Mesenchymal stem cell (in vitro differentiated cells and primary cell): ENCODE data around the gene RPL31.

ENCODE experiments used
- DNase-seq: peaks from one replicate; pipeline ENCODE4 v3.0.0-alpha.2; 2013
- H2AFZ ChIP-seq: one replicate; pipeline ENCODE4 v1.6.1; 2013; ENCODE audit warnings: low read depth, mild to moderate bottlenecking, control low read depth, inconsistent platforms, low read length, moderate library complexity
- H2AK5ac ChIP-seq: 2 replicates; pipeline ENCODE4 v1.6.1; 2013; ENCODE audit warnings: low read length, moderate library complexity, mild to moderate bottlenecking, inconsistent platforms; ENCODE audit not compliant: severe bottlenecking
- H2BK120ac ChIP-seq: one replicate; pipeline ENCODE4 v1.6.1; 2013; ENCODE audit warnings: low read depth, mild to moderate bottlenecking, inconsistent platforms, low read length, moderate library complexity
- H2BK12ac ChIP-seq, 2 experiments: one replicate each; pipeline ENCODE4 v1.6.1; 2013; ENCODE audit warnings: inconsistent platforms in 2 of 2, low read length in 2 of 2, mild to moderate bottlenecking in 2 of 2, moderate library complexity in 2 of 2, control low read depth in 1 of 2
- H2BK15ac ChIP-seq: one replicate; pipeline ENCODE4 v1.6.1; 2013; ENCODE audit warnings: mild to moderate bottlenecking, low read depth, inconsistent platforms; ENCODE audit not compliant: poor library complexity, severe bottlenecking
- H2BK5ac ChIP-seq: 2 replicates; pipeline ENCODE4 v1.6.1; 2013; ENCODE audit warnings: low read depth, mild to moderate bottlenecking, low read length, control low read depth, inconsistent platforms; ENCODE audit not compliant: poor library complexity, severe bottlenecking
- H3K14ac ChIP-seq, 2 experiments: one replicate each; pipeline ENCODE4 v1.6.1; 2013; ENCODE audit warnings: inconsistent platforms in 2 of 2, low read length in 2 of 2, control low read depth in 1 of 2, mild to moderate bottlenecking in 1 of 2, moderate library complexity in 1 of 2
- H3K18ac ChIP-seq, 2 experiments: one replicate each; pipeline ENCODE4 v1.6.1; 2013; ENCODE audit warnings: inconsistent platforms in 2 of 2, low read length in 2 of 2, control low read depth in 1 of 2, low read depth in 1 of 2, mild to moderate bottlenecking in 1 of 2
- H3K23ac ChIP-seq, 2 experiments: one replicate each; pipeline ENCODE4 v1.6.1; 2013; ENCODE audit warnings: inconsistent platforms in 2 of 2, low read length in 2 of 2, mild to moderate bottlenecking in 2 of 2, moderate library complexity in 2 of 2, control low read depth in 1 of 2
- H3K27ac ChIP-seq: 2 replicates; pipeline ENCODE4 v1.5.1; 2013; ENCODE audit warnings: mild to moderate bottlenecking, moderate library complexity, low read length, control low read depth, inconsistent platforms; ENCODE audit not compliant: poor library complexity, severe bottlenecking
- H3K27me3 ChIP-seq, 2 experiments: 2 replicates each; pipeline versions ENCODE4 v1.6.1 to v1.7.0; 2013; ENCODE audit warnings: low read length in 2 of 2, mild to moderate bottlenecking in 2 of 2, moderate library complexity in 2 of 2, control low read depth in 1 of 2, inconsistent platforms in 1 of 2; ENCODE audit not compliant: control insufficient read depth in 1 of 2, insufficient read depth in 1 of 2
- H3K36me3 ChIP-seq, 2 experiments: 2 replicates each; pipeline versions ENCODE4 v1.6.1 to v1.7.0; 2013; ENCODE audit warnings: low read length in 2 of 2, control low read depth in 1 of 2, inconsistent platforms in 1 of 2, low read depth in 1 of 2, mild to moderate bottlenecking in 1 of 2; ENCODE audit not compliant: insufficient read depth in 2 of 2, control insufficient read depth in 1 of 2
- H3K4ac ChIP-seq, 2 experiments: one replicate each; pipeline ENCODE4 v1.6.1; 2013; ENCODE audit warnings: inconsistent platforms in 2 of 2, low read length in 2 of 2, mild to moderate bottlenecking in 2 of 2, moderate library complexity in 2 of 2, control low read depth in 1 of 2, low read depth in 1 of 2
- H3K4me1 ChIP-seq: 2 replicates; pipeline ENCODE4 v1.6.1; 2013; ENCODE audit warnings: low read depth, low read length, control low read depth; ENCODE audit not compliant: control insufficient read depth, insufficient read depth
- H3K4me2 ChIP-seq: 2 replicates; pipeline ENCODE4 v1.6.1; 2013; ENCODE audit warnings: low read length, mild to moderate bottlenecking, inconsistent platforms; ENCODE audit not compliant: poor library complexity, severe bottlenecking
- H3K4me3 ChIP-seq, 2 experiments: 2 replicates each; pipeline versions ENCODE4 v1.5.1 to v1.7.0; 2013; ENCODE audit warnings: low read length in 2 of 2, mild to moderate bottlenecking in 2 of 2, control low read depth in 1 of 2, low read depth in 1 of 2; ENCODE audit not compliant: insufficient read depth in 1 of 2
- H3K79me1 ChIP-seq: replicated peaks from 2 replicates; pipeline ENCODE4 v1.6.1; 2013; ENCODE audit warnings: mild to moderate bottlenecking, control low read depth, low read length, inconsistent platforms; ENCODE audit not compliant: poor library complexity, severe bottlenecking
- H3K9ac ChIP-seq: 2 replicates; pipeline ENCODE4 v1.7.0; 2013; ENCODE audit warnings: mild to moderate bottlenecking, low read length, moderate library complexity
- H3K9me3 ChIP-seq: 2 replicates; pipeline ENCODE4 v1.7.0; 2013; ENCODE audit warnings: mild to moderate bottlenecking, low read length; ENCODE audit not compliant: control insufficient read depth
- H4K8ac ChIP-seq: one replicate; pipeline ENCODE4 v1.6.1; 2013; ENCODE audit warnings: inconsistent platforms, mild to moderate bottlenecking, low read length, moderate library complexity
- H4K91ac ChIP-seq: one replicate; pipeline ENCODE4 v1.6.1; 2013; ENCODE audit warnings: mild to moderate bottlenecking, low read length, inconsistent platforms
- WGBS: methylation state at CpG from one replicate; pipeline ENCODE4 v1.1.7; 2013; ENCODE audit warnings: mixed read lengths; 5-methylcytosine and 5-hydroxymethylcytosine counted together

The RPL31 gene

GRCh38 chr2:100978582-100979191, 23.4 kb upstream of the RPL31 start:
- Histone ChIP-seq H3K4ac (no peak overlapping the region), H3K9me3 (no peaks in the 10 kb centered on the region), H3K36me3 (peaks cover 2 to 49% of the 10 kb centered on the region in 2 experiments), H2BK12ac (peak overlapping the region in 1 of 2 experiments; percentile 68), H4K91ac (no peak overlapping the region), H3K79me1 (no peaks in the 10 kb centered on the region), H3K4me2 (no peak overlapping the region), H4K8ac (no peak overlapping the region), H3K23ac (peak overlapping the region in 1 of 2 experiments; percentile 29), H3K27ac (no peak overlapping the region), H3K14ac (peak overlapping the region in 1 of 2 experiments; percentile 32), H2BK15ac (no peak overlapping the region), H3K9ac (no peak overlapping the region), H2AFZ (no peak overlapping the region), H3K4me1 (peaks cover 19% of the 10 kb centered on the region), H3K4me3 (no peak overlapping the region), H3K27me3 (peaks cover 0 to 3% of the 10 kb centered on the region in 2 experiments), H2AK5ac (no peak overlapping the region), H3K18ac (peak overlapping the region in 1 of 2 experiments; percentile 72), H2BK5ac (no peak overlapping the region), H2BK120ac (no peak overlapping the region)
- peak; percentile 34 for DNase-seq
- 80% methylated on average over 16 of the region's 16 CpGs for WGBS

DNA sequence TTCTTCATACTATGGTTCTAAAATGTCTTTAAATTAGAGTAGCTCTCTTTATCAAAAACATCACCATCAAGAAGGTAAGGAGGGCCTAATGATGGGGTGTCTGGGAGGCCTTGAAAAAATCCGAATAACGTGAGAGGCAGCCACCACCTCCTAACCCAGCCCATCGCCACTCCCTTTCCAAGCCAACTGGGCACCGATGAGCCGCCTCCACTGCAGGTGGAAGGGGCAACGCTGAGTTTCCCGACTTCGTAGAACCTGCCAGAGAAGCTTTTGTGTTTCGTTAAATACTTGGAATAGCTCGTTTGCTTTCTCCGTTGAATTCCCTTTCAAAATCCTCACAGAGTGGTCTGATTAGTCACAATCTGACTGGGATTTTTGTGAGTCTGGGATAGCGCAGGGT, 22.0 kb upstream of the RPL31 start:
- Histone ChIP-seq H3K27ac (no peak overlapping the region), H4K8ac (no peak overlapping the region), H2AFZ (no peak overlapping the region), H2BK12ac (no peak overlapping the region), H3K4me2 (no peak overlapping the region), H3K9me3 (no peaks in the 10 kb centered on the region), H2BK15ac (no peak overlapping the region), H2BK120ac (no peak overlapping the region), H3K27me3 (peaks cover 0 to 3% of the 10 kb centered on the region in 2 experiments), H3K14ac (no peak overlapping the region), H3K9ac (no peak overlapping the region), H4K91ac (no peak overlapping the region), H2BK5ac (no peak overlapping the region), H3K79me1 (no peaks in the 10 kb centered on the region), H3K36me3 (peaks cover 2 to 42% of the 10 kb centered on the region in 2 experiments), H3K4ac (no peak overlapping the region), H3K4me1 (peaks cover 20% of the 10 kb centered on the region), H3K4me3 (no peak overlapping the region), H3K18ac (no peak overlapping the region), H3K23ac (no peak overlapping the region), H2AK5ac (no peak overlapping the region)
- no peak for DNase-seq
- WGBS, result 91% methylated on average over 12 of the region's 12 CpGs

GRCh38 chr2:100981011-100981410, 21.1 kb upstream of the RPL31 start:
- H2AFZ ChIP-seq, result no peak overlapping the region
- no peak overlapping the region for H2AK5ac ChIP-seq
- no peak overlapping the region for H3K4ac ChIP-seq
- H3K79me1 ChIP-seq, result no peaks in the 10 kb centered on the region
- H2BK5ac ChIP-seq, result no peak overlapping the region
- H4K8ac ChIP-seq, result no peak overlapping the region
- peak overlapping the region; percentile 55 for H2BK120ac ChIP-seq
- H2BK15ac ChIP-seq, result no peak overlapping the region
- no peak overlapping the region for H4K91ac ChIP-seq
- DNase-seq, result no peak
- no peak overlapping the region for H3K4me2 ChIP-seq
- 15% methylated on average over 2 of the region's 2 CpGs for WGBS
- H3K27me3 ChIP-seq, result peaks cover 0 to 3% of the 10 kb centered on the region in 2 experiments
- H2BK12ac ChIP-seq, result no peak overlapping the region
- H3K14ac ChIP-seq, result no peak overlapping the region
- H3K18ac ChIP-seq, result peak overlapping the region in 1 of 2 experiments; percentile 29
- no peak overlapping the region for H3K4me3 ChIP-seq
- H3K27ac ChIP-seq, result no peak overlapping the region
- peaks cover 20% of the 10 kb centered on the region for H3K4me1 ChIP-seq
- H3K23ac ChIP-seq, result no peak overlapping the region
- no peaks in the 10 kb centered on the region for H3K9me3 ChIP-seq
- H3K36me3 ChIP-seq, result peaks cover 2 to 33% of the 10 kb centered on the region in 2 experiments
- H3K9ac ChIP-seq, result no peak overlapping the region

GRCh38 chr2:100982431-100982861, 19.6 kb upstream of the RPL31 start:
- 90% methylated on average over 8 of the region's 8 CpGs for WGBS

More at GRCh38 chr2:100982431-100982861, 19.6 kb upstream of the RPL31 start:
- Histone ChIP-seq H3K18ac (no peak overlapping the region), H3K4me3 (no peak overlapping the region), H2BK12ac (no peak overlapping the region), H3K36me3 (peaks cover 2 to 23% of the 10 kb centered on the region in 2 experiments), H3K27me3 (peaks cover 0 to 3% of the 10 kb centered on the region in 2 experiments), H3K4me1 (peaks cover 9% of the 10 kb centered on the region), H4K91ac (no peak overlapping the region), H3K23ac (no peak overlapping the region), H2BK5ac (no peak overlapping the region), H3K4ac (no peak overlapping the region), H2AFZ (no peak overlapping the region), H3K9ac (no peak overlapping the region), H2BK120ac (no peak overlapping the region), H3K9me3 (no peaks in the 10 kb centered on the region), H2BK15ac (no peak overlapping the region), H2AK5ac (no peak overlapping the region), H3K79me1 (no peaks in the 10 kb centered on the region), H3K27ac (no peak overlapping the region), H4K8ac (no peak overlapping the region), H3K4me2 (no peak overlapping the region), H3K14ac (no peak overlapping the region)
- no peak for DNase-seq
